Measurements from ENCODE around the gene RAX2.

GRCh38 chr19:3807131-3807480 is 35.1 kb upstream of the RAX2 start:
- TF ChIP-seq CTCF (IDR thresholded peaks at IDR 0.05 in 8 of 11, conservative IDR thresholded peaks at IDR 0.05 in 3 of 11) (no peak), POLR2A (IDR thresholded peaks at IDR 0.05) (no peak)
